ENCODE measurements around the gene FRMD1. TPM values are rescaled to one million over a fixed set of nuclear protein-coding genes. Genes with fewer than 3 reads are reported as not detected.

The FRMD1 gene
- total and polyA plus RNA-seq, 2 of the 8 experiments (the other 6 are each of a cell fraction or from before 2014, with no cell fraction given): 0.36 TPM; not detected in 1

- DNase-seq (ENCODE audit: low read depth in 1 of 2, low spot score in 2 of 2) (no peak), FAIRE-seq (no peak)
- Histone ChIP-seq H3K27me3 (replicated peaks in 1 of 4; ENCODE audit: control insufficient read depth in 3 of 4, extremely low read depth in 1 of 4, insufficient read depth in 3 of 4, low read length in 3 of 4) (no peaks in the 10 kb centered on the region), H3K4me1 (replicated peaks in 1 of 4; ENCODE audit: control insufficient read depth in 3 of 4, insufficient read depth in 4 of 4, low read length in 3 of 4) (no peaks in the 10 kb centered on the region; a peak in 2 of 7 replicates), H2BK20ac (ENCODE audit: low read length) (no peak overlapping the region), H3K9me3 (ENCODE audit: insufficient read depth in 2 of 2, low read depth in 1 of 2, low read length in 1 of 2) (peaks cover 0 to 3% of the 10 kb centered on the region in 2 experiments; a peak in 1 of 4 replicates), H3K4me3 (ENCODE audit: extremely low read depth in 1 of 4, insufficient read depth in 2 of 4, low read depth in 3 of 4, low read length in 4 of 4) (no peak overlapping the region), H2AFZ (ENCODE audit: low read length) (no peak overlapping the region), H3K18ac (ENCODE audit: extremely low read depth, low read length) (no peak overlapping the region), H3K4ac (replicated peaks; ENCODE audit: insufficient read length, low read depth, low read length) (no peak overlapping the region), H2BK120ac (replicated peaks; ENCODE audit: low read depth, low read length) (no peak overlapping the region), H3K79me2 (ENCODE audit: control insufficient read depth in 1 of 2, insufficient read depth in 2 of 2, low read length in 2 of 2) (no peaks in the 10 kb centered on the region), H3K79me1 (ENCODE audit: low read depth, low read length) (no peaks in the 10 kb centered on the region), H2AK5ac (ENCODE audit: low read depth, low read length) (no peak overlapping the region), H2BK15ac (ENCODE audit: low read length) (no peak overlapping the region), H3K23ac (ENCODE audit: insufficient read length) (no peak overlapping the region), H3K9ac (replicated peaks in 1 of 4; ENCODE audit: extremely low read depth in 1 of 4, low read depth in 3 of 4, low read length in 3 of 4) (no peak overlapping the region), H4K8ac (ENCODE audit: extremely low read depth, insufficient read depth, low read length) (no peak overlapping the region), H3K4me2 (ENCODE audit: insufficient read depth in 1 of 2, low read depth in 2 of 2, low read length in 2 of 2) (no peak overlapping the region), H3K27ac (ENCODE audit: low read depth, low read length) (no peak overlapping the region), H4K91ac (replicated peaks; ENCODE audit: insufficient read length, low read length) (no peak overlapping the region), H4K20me1 (replicated peaks in 1 of 2; ENCODE audit: control insufficient read depth in 1 of 2, insufficient read depth in 2 of 2, low read length in 2 of 2) (no peaks in the 10 kb centered on the region), H3K14ac (ENCODE audit: insufficient read length) (no peak overlapping the region), H3K23me2 (ENCODE audit: low read depth, low read length) (peaks cover 5% of the 10 kb centered on the region; the same call in 1 of the 2 replicates), H3K36me3 (ENCODE audit: control insufficient read depth in 2 of 4, insufficient read depth in 4 of 4, low read length in 3 of 4) (no peaks in the 10 kb centered on the region), H2BK5ac (ENCODE audit: low read depth, low read length) (no peak overlapping the region), H4K5ac (ENCODE audit: insufficient read length, low read depth, low read length) (no peak overlapping the region), H2BK12ac (ENCODE audit: low read depth, low read length) (no peak overlapping the region), H3K56ac (replicated peaks; ENCODE audit: insufficient read length, low read depth, low read length) (no peak overlapping the region)
- WGBS, 2 experiments (ENCODE audit: extremely low coverage in 1 of 2, insufficient coverage in 1 of 2, insufficient read length in 1 of 2, insufficient replicate concordance in 2 of 2, low coverage in 1 of 2, low lambda C conversion rate in 2 of 2, missing lambda C conversion rate in 1 of 2): 92% methylated on average over 8 of the region's 8 CpGs; no CpG with 5 or more reads in 1 of the 2 experiments
- CTCF ChIA-PET (ENCODE audit: partially characterized antibody): no interaction called here
- TF ChIP-seq EZH2 (IDR thresholded peaks at IDR 0.05; ENCODE audit: low read depth, low read length, severe bottlenecking) (no peak), MAFK (IDR thresholded peaks at IDR 0.05; ENCODE audit: low read depth, low read length) (no peak), BACH1 (IDR thresholded peaks at IDR 0.05; ENCODE audit: low read length) (no peak), RBBP5 (IDR thresholded peaks at IDR 0.05; ENCODE audit: borderline replicate concordance, low read depth, low read length) (no peak)
- POLR2A ChIA-PET (ENCODE audit: partially characterized antibody): no interaction called here
Observed at GRCh38 chr6:168113226-168113625, 34.2 kb upstream of the FRMD1 start.
